Measurements from ENCODE around the gene DUSP2.

Gene DUSP2

DNA sequence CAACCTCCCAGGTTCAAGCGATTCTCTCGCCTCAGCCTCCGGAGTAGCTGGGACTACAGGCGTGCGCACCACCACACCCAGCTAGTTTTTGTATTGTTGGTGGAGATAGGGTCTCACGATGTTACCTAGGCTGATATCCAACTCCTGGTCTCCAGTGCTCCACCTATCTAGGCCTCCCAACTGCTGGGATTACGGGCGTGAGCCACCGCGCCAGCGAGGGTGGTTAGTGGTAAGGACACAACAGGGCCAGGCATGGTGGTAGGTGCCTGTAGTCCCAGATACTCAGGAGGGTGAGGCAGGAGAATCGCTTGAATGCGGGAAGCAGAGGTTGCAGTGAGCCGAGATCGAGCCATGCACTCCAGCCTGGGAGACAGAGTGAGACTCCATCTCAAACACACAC, 26.6 kb upstream of the DUSP2 start:
- no peak for DNase-seq (ENCODE audit: low spot score)
- TF ChIP-seq, protein P1, sequence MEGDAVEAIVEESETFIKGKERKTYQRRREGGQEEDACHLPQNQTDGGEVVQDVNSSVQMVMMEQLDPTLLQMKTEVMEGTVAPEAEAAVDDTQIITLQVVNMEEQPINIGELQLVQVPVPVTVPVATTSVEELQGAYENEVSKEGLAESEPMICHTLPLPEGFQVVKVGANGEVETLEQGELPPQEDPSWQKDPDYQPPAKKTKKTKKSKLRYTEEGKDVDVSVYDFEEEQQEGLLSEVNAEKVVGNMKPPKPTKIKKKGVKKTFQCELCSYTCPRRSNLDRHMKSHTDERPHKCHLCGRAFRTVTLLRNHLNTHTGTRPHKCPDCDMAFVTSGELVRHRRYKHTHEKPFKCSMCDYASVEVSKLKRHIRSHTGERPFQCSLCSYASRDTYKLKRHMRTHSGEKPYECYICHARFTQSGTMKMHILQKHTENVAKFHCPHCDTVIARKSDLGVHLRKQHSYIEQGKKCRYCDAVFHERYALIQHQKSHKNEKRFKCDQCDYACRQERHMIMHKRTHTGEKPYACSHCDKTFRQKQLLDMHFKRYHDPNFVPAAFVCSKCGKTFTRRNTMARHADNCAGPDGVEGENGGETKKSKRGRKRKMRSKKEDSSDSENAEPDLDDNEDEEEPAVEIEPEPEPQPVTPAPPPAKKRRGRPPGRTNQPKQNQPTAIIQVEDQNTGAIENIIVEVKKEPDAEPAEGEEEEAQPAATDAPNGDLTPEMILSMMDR (IDR thresholded peaks at IDR 0.05; ENCODE audit: extremely low read depth, missing control alignments), result no peak

DNA sequence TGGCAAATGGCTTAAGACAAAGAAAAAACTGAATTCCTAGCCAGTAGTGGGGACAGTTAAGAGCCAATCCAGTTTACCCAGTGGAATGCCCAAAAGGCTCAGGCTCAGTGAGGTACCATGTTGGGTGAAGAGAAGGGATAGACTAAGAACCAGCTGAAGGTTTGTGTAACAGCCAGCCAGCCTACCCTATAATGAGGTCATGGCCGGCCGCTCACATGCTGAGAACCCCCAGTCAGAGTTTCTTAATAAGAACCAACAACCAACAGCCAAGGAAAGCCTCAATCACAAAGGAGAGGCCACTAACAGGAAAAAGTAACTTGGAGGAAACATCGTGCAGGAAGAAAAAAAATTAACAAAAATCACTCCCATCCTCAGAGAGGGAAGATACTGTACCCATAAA, 25.4 kb upstream of the DUSP2 start:
- no peak for DNase-seq (ENCODE audit: low spot score)
- TF ChIP-seq, protein P1 (IDR thresholded peaks at IDR 0.05; ENCODE audit: extremely low read depth, missing control alignments), result no peak

DNA sequence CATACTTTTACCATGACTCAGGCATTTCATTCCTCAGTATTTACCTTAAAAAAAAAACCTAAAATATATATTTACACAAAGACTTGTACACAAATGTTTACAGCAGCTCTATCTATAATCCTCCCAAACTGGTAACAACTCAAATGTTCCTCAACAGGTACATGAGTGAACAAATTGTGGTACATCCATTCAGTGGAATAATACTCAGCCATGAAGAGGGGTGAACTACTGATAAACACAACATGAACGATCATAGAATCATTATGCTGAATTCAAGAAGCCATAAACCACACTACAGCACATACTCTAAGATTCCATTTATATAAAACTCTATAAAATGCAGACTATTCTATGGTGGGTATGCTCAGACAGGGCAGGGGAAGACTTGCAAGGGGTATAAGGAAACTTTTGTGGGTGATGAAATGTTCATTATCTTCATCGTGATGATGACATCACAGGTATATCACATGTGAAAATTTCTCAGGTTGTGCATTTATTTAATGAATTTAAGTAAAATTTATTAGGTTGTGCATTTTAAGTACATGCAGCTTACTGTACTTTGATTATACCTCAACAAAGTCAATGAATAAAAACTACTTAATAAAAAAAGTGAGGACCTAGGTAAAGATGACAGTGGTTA, 24.7 kb upstream of the DUSP2 start:
- no peak for DNase-seq (ENCODE audit: low spot score)
- TF ChIP-seq, protein P1 (IDR thresholded peaks at IDR 0.05; ENCODE audit: extremely low read depth, missing control alignments), result no peak

DNA sequence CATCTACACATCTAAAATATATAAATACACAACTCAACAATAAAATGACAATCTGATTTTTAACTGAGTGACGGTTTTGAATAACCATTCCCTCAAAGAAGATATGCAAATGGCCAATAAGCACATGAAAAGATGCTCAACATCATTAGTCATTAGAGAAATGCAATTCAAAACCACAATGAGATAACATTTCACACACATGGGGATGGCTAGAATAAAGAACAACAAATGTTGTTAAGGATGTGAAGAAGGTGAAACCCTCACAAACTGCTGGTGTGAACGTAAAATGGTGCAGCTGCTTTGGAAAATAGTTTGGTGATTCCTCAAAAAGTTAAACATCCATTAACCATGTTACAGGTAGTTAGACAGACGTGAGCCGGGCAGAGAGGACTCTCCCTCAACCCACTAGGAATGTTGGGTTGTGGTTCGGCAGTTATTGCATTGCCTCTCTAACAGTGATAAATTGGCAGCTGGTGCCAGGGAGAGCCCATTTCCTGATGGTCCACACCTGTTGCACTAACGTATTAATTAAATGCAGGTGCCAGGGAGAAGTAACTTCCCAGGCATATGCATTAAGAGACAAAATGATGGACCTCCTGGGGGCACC, 22.3 kb upstream of the DUSP2 start:
- TF ChIP-seq, protein P1 (IDR thresholded peaks at IDR 0.05; ENCODE audit: extremely low read depth, missing control alignments), result no peak
- no peak for DNase-seq (ENCODE audit: low spot score)

DNA sequence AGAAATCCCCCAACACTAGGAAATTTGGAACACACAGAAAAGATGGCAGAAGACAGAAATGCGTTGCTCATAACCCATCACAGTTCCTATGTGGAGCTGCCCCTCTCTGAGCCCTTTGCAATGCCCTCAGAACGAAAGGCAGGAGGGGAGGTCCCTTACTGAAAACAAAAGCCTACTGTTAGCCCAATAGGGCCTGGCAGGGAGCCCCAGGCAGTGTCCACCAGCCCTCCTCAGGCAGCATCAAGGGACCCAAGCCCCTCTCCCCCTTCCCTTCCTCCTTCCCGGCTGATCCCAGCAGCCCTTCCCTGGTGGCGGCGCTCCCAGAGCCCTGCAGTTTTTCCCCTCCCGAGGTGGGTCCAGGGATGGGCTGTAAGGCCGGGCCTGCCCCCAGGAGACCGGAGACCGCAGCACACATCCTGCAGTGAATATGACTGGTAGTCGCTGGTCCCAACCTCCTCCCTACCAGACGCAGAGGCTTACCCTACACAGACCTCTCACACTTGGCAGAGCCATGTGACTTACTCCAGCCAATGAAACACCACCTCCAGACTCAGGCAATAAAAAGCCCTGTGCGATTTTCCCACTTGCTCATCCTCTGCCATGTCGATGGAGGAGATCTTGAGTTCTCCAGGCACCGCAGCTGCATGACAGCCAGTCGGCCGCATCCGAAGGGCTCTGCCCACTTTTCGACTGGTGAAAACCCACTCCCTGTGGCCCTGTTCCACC, 19.4 kb upstream of the DUSP2 start:
- TF ChIP-seq, protein P1 (IDR thresholded peaks at IDR 0.05; ENCODE audit: extremely low read depth, missing control alignments), result no peak
- peak; percentile 81 for DNase-seq (ENCODE audit: low spot score)

DNA sequence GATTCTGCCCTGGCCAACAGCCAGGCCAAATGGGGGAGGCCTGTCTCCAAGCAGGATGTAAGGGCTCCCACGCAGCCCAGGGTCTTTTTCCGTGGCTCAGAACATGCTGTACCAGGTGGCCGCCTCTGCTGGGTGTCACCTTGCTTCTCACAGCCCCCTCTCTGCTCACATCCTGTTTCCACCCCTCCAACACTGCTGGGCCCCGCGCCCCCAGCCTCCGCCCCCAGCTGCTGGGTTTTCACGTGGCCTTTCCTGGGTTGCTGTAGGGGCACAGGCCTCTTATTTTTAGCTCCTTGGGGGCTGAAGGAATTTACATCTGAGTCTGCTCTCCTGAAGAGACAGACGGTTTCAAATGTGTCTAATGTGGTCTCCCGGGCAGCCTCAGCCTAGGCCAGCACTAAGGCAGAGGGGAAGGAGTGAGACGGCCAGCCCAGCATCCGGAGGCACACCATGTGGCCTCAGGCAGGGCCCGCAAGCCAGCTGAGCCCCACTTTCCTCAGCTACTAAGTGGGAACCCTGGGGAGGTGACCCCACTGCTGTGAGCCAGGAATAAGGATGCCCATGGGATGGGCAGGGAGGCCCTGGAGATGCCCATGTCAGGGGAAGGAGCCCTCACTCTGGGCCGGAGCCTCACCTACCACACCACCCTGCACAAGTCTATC, 18.7 kb upstream of the DUSP2 start:
- TF ChIP-seq, protein P1 (IDR thresholded peaks at IDR 0.05; ENCODE audit: extremely low read depth, missing control alignments), result no peak
- peak; percentile 70 for DNase-seq (ENCODE audit: low spot score)

DNA sequence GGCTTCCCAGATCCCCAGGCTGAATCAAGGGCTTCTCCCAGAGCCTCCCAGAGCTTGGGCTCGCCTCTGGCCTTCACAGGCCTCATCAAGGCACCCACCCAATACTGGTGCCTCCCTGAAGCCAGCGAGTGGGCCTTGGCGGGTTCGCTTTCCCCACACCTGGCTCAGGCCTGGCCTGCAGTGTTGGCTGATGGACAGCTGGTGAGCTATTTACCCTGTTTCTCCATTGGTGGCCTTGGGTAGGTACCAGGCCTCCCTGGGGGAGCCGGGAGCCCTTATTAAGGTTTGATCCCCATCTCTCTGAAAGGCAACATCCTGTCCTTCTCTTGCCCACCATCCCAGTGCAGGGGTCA, 18.2 kb upstream of the DUSP2 start:
- TF ChIP-seq, protein P1 (IDR thresholded peaks at IDR 0.05; ENCODE audit: extremely low read depth, missing control alignments), result no peak
- DNase-seq (ENCODE audit: low spot score), result no peak
